HG03159 (cell line): ENCODE results near the gene LILRA5.
"Not testable (repeated sequence)": the region's sequence is repeated elsewhere in the genome, so short reads cannot be mapped to it uniquely, and the experiment has no call there.

Source experiments
- ATAC-seq: cut with Tn5 transposase; IDR thresholded peaks from one replicate; pipeline ENCODE4 v1.9.1; 2021; ENCODE audit warnings: mild to moderate bottlenecking, moderate library complexity; ENCODE audit not compliant: unreplicated experiment

LILRA5 gene

GRCh38 chr19:54307389-54308020, 5.5 kb downstream of the LILRA5 start:
- no peak for ATAC-seq

GRCh38 chr19:54305141-54305540, 7.8 kb downstream of the LILRA5 start:
- ATAC-seq: no peak

GRCh38 chr19:54302257-54302656, 10.7 kb downstream of the LILRA5 start:
- no peak for ATAC-seq

GRCh38 chr19:54299515-54299914, 13.5 kb downstream of the LILRA5 start:
- ATAC-seq: no peak

- no peak for ATAC-seq
Measured at GRCh38 chr19:54299126-54299498, 13.9 kb downstream of the LILRA5 start.

GRCh38 chr19:54298357-54299125, 14.4 kb downstream of the LILRA5 start:
- no peak for ATAC-seq

- ATAC-seq: no peak
Measured at GRCh38 chr19:54297759-54298305, 15.1 kb downstream of the LILRA5 start.

- ATAC-seq: no peak
Measured at GRCh38 chr19:54294539-54294938, 18.4 kb downstream of the LILRA5 start.

- not testable (repeated sequence) for ATAC-seq
Measured at GRCh38 chr19:54289160-54289559, 23.8 kb downstream of the LILRA5 start.

- no peak for ATAC-seq
Measured at GRCh38 chr19:54287456-54287855, 25.5 kb downstream of the LILRA5 start.

- ATAC-seq: not testable (repeated sequence)
Measured at GRCh38 chr19:54286283-54286682, 26.7 kb downstream of the LILRA5 start.

GRCh38 chr19:54285427-54286056, 27.4 kb downstream of the LILRA5 start:
- not testable (repeated sequence) for ATAC-seq

GRCh38 chr19:54282686-54283470, 30.1 kb downstream of the LILRA5 start:
- no peak for ATAC-seq

- not testable (repeated sequence) for ATAC-seq
Measured at GRCh38 chr19:54281729-54282075, 31.3 kb downstream of the LILRA5 start.

GRCh38 chr19:54281007-54281728, 31.8 kb downstream of the LILRA5 start, which contains the start of gene LILRB2:
Gene LILRB2, minus strand, starts transcription at chr19:54281110. Its CDS starts 614 bp downstream, at chr19:54280496.
- ATAC-seq: no peak

- ATAC-seq: not testable (repeated sequence)
Measured at GRCh38 chr19:54280441-54280840, 32.5 kb downstream of the LILRA5 start.

GRCh38 chr19:54280025-54280424, 32.9 kb downstream of the LILRA5 start:
- not testable (repeated sequence) for ATAC-seq

GRCh38 chr19:54279406-54279962, 33.5 kb downstream of the LILRA5 start:
- ATAC-seq: no peak

- ATAC-seq: not testable (repeated sequence)
Measured at GRCh38 chr19:54278571-54279195, 34.3 kb downstream of the LILRA5 start.
